ENCODE results near the gene P2RX3.

Gene P2RX3

DNA sequence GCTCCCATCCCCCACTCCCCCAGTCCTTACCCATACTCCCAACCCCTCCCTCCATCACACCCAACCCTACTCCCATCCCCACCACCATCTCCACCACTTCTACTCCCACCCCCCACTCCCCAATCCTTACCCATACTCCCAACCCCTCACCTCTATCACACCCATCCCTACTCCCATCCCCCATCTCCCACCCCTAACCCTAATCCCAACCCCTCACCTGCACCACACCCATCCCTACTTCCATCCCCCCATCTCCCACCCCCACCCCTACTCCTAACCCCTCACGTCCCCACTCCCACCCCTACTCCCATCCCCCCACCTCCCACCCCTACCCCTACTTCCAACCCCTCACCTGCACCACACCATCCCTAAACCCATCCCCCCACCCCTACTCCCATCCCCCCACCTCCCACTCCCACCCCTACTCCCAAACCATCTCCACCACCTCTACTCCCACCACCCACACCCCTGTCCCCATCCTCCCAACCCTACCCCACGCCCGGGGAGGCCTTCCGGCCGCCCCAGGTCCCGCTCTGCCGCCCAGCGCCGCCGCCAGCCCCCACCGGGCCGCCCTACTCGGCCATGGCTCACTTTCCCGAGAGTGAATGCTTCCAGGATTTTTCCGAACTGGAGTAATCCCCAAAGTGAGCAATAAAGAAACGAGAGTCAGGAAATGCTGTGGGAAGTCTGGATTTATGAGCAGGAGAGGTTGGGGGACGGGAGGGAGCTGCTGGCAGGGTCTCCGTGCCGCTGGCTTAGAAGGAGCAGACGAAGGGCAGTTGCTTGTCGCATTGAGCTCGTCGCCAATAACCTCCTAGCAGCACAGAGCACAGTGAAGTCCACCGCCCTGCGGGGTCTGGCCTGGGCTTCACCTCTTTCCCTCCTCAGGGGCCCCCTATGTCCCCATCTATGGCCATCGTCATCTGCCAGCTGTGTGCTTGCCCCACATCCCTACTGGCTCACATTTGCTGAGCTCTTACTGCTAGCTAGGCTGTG, 38.2 kb downstream of the P2RX3 start:
- no peak for DNase-seq

DNA sequence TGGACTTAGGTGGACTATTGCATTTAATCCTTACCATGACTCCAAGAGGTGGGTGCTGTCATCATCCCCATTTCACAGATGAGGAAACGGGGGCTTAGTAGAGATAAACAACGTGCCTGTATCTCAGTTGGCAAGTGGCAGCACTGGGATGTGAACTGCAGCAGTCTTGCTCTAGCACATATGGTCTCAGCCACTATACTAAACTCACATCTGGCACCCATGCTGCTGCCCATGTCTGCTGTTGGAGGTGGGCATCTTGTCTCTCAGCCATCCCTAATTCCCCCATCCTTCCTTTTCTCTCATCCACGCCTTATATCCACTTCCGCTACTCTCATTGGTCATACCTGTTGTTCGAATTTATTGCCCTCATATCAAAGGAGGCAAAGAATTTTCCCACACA, 39.0 kb downstream of the P2RX3 start:
- no peak for DNase-seq

DNA sequence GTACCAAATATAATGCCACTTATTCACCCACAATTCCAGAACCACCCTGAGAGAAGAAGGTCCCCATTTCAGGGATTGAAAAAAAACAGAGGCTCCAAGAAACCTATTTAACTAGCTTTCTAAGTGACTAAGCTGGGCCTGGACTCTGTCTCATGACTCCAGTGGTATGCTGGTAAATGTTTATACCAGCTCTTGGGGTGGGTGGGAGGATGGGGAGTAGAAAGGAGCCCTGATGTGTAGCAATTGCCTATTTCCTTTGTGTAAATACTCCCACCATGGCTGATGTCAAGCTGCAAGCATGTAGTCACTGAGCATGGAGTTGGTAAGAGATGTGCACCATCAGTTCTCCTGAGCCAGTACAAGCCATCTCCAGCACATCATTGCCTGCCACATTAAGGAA, 40.0 kb downstream of the P2RX3 start:
- DNase-seq, result no peak

DNA sequence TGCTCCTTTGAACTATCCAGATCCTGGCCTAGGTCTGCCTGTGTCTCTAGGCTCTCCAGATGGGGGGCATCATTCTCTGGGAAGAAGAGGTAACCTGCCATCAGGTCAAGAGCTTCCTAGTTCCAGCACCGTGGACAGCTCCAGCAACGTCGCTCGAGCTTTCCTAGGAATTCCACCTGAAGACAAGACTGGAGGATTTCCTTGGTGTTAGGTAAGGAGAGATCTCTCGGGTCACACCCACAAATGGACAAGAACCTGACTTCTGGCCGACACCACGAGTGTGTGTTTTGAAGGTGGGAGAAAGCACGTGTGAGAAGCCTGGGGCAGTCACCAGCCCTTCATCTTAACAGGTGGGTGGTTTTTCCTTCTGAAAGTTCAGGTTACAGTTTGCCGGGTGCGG, 41.6 kb downstream of the P2RX3 start:
- no peak for DNase-seq

DNA sequence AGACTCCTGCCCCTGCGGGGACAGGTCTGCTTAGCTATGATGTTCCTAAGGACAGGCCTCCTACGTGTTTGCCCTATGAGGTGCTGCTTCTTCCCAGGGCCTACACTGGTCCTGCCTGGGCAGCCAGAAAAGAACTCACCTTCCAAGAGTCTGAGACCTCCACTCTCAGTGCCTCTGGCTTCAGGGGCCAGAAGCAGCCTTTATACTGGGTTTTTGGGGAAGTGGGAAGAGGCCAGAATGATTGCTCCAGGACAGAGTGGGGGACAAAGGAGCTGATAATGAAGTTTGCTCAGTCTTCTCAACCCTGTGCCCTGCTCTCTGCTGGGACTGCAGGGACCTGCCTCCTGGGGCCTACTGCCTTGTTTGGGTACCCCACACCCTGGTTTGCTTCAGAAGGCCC, 42.8 kb downstream of the P2RX3 start, which contains the start of gene PRG3:
Gene PRG3, minus strand, starts transcription at position 176 of the 400 bp plus-strand sequence. CDS start 442 bp downstream, outside the sequence.
- DNase-seq, result no peak

DNA sequence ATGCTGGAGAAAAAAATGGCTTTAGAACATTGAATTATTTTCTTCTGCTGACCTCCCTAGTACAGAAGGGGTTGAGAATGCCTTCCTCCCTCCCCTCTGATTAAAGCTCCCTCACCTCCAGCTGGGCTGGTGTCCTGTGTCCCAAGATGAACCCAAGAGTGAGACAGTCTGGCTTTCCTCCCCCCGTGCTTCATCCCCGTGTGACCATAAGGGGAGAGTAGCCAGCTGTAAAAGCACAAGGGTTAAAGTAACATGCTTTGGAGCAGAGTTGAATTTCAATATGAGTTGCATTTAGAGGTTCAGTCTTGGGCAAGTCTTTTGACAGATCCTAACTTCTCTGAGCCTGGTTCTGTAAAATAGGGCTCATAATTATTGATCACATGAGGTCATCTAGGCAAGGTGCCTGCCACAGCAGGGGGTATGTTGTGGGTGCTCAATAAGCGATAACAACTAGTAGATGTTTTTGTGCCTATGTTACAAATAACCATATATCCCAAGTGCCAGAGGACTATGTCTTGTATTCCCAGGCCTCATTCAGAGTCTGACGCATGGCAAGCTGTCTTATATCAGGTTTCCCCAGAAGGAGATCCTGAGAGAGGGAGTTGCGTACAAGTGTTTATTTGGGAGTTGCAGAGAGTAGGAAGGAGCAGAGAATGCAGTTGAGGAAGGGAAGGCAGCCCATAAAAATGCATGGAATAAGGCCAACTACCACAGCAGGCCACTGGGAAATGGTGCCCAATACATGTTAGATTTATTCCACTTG, 48.2 kb downstream of the P2RX3 start:
- no peak for DNase-seq

DNA sequence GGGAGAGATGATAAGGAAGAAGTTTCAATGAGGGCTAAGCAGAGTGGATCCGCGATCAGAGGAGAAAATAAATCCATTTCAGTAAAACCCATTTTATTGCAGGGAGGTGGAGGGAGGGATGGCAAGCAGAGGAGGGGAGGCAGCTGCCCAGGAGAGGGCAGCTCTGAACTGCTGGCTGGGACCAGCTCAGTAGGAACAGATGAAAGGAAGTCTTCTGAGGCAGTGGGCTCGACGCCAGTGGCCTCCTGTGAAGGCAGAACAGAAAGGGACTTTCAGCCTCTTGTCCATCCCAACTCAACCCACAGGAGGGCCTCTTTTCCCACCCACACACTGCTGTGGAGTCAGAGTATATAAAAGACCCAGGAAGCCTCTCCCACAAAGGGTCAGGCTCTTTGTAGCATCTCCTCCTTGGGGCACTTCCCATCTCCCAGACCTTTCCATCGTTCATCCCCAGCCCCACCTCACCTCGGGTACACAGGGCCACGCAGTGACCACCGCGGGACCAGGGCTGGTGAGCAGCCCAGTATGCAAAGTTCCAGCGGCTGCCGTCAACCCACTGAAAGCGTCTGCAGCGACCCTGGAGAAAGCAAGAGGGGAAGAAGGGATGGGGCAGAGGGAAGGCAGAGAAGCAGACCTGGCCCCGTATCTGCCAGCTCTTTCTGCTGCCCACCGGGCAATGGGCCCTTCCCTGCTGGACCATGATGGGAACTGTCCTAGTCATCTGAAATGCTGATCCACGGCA, 49.3 kb downstream of the P2RX3 start:
- DNase-seq, result no peak

DNA sequence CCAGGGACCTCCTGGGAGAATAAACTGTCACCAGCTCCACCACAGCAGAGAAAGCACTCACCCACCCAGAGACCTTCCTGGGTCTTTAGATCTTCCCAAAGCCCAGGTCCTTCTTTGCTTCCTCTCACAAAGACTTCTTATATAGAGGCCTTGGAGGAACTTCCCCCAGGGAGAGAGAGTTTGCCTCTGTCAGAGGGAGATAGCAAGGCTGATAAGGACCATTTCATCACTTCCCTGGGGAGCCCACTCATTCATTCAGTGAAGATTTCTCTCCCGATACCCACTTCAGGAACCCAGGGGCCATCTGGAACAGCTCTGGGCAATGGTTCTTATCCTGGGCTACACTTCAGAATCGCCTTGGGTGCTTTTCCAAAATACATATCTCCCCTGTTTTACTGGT, 52.4 kb downstream of the P2RX3 start, which contains the start of gene PRG2:
Gene PRG2, minus strand, starts transcription at position 116 of the 400 bp plus-strand sequence. CDS start 706 bp downstream, outside the sequence.
- DNase-seq, result no peak

DNA sequence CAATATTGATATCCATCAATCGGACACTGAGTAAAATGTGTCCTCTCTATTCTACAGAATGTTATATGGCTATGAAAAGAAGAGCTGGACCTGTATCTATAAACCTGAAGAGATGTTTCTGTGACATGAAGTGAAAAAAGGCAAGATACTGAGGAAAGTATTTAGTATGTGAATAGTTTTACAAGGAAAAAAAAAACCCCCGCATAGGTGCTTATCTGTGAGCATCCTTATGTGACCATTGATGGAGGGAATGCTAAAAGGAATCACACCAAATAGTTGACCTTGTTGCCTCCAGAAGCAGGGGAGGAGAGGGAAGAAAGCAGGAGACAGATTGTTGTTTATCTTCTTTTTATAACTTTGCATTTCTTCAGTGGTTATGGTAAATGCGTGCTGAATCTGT, 53.0 kb downstream of the P2RX3 start:
- no peak for DNase-seq

DNA sequence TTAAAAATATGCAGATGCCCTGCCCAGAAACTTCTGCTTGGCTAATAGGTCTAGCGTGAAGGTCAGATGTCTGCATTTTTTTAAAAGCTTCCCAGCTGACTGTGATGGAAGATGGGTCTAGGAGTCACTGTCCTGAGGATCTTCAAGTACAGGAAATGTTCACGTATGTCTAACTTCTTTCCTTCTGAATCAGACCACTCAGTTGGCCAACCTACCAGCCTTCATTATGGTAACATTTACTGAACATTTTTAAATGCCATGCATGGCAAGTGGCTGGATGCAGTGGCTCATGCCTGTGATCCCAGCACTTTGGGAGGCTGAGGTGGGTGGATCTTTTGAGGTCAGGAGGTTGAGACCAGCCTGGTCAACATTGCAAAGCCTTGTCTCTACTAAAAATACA, 53.4 kb downstream of the P2RX3 start:
- no peak for DNase-seq

DNA sequence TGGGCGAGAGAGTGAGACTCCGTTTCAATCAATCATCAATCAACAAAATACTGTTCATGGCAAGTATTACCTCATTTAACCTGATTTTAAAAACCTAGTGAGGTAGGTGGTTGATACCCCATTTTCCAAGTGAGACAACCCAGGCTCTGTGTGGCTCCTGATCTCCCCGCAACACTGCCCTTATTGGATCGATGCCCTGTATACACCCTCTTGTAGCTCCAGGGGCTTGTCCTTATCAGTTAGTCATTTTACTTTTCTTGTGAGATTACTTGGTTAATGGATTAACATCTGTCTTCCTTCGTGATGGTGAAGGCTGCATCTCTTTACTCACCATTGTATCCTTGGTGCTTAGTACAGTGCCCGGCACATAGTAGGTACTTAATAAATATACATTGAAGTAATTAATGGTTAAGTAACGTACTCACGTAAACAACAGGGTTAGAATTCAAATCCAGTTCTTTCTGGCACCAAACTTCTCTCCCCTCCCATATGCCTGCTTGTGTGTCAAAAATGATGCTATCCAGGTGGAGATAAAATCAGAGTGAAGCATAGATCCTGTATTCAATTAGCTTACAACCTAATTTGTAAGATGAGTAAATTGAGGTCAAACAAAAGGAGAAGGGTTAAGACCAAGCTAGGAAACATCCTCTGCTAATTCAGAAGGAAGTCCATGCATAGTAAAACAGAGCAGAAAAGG, 54.1 kb downstream of the P2RX3 start:
- DNase-seq, result no peak

DNA sequence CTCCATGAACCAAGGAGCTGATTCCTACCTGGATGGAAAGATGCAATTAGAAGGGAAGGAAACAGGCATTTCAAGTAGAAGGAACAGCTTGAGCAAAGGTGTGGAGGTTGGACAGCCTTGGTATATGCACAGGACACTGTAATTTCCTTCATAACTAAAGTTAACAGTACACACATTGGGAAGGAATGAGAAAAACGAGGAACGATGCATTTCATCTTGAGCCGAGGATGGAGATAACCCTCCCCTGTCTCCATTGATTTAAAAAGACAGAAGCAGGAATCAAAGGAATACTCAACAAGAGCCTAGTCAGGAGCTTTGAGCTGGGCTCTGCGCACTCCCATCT, 54.6 kb downstream of the P2RX3 start:
- DNase-seq, result no peak

DNA sequence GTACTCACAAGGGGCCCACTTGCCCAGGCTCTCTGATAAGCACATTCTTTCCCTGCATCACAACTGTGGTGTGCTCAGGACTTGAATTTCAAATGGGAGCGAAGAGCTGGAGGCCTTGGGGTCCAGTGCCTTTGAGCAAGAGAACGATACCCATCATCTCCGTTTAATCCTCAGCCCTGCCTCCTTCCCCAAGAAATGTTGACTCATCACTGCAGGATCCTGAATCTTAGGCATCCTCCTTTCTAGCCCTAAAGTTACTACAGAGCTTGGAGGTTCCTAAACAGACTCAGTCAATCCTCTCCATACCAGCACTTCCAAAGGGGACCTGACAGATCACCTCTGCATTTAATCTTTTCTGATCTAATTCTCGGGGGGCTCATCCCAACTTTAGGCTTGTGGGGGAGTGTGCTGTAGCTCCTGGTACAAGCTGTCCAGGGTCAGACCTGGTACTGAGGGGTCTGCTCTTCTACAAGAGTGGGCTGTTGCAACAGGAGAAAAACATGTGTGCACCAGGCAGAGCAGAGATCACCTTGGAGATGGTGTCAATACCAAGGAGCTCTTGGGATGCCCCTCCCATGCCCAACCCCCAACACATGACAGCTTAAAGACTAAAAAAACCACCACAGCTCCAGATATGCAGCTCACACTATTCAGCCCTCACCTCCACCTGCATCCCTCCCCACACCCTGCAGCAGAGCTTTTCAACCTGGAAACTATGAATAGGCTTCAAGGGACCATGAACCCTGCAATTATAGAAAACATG, 56.2 kb downstream of the P2RX3 start:
- no peak for DNase-seq

DNA sequence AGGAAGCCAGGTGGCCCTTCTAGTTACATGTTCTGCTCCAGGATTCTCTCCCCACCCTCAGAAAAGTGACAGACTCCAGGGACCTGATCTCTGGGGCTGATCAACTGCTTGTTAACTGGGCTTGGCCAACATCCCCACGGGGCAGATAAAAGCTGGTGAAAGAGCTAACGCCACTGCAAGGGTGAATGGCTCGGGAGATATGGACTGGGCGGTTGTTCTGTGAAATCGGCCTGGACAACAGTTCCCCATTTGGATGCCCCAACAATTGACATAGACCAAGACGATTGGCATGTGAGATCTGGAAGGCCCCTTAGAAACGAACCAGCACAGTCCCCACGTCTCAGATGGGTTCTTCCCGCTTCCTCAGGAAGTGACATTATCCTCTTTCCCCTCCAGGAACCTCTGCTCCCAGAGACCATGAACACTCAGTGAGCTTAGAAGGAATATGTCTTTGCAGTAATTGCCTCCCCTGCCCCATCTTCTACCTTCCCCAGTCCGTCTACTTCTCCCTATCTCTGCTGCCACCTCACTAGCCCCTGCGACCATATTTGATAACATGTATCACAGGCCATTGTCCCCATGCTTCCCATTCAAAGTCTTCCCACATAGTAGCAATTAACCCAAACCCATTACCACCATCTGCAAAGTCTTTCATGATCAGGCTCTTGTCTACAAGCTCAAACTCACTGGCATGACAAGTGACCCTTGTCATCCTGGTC, 57.9 kb downstream of the P2RX3 start:
- no peak for DNase-seq

DNA sequence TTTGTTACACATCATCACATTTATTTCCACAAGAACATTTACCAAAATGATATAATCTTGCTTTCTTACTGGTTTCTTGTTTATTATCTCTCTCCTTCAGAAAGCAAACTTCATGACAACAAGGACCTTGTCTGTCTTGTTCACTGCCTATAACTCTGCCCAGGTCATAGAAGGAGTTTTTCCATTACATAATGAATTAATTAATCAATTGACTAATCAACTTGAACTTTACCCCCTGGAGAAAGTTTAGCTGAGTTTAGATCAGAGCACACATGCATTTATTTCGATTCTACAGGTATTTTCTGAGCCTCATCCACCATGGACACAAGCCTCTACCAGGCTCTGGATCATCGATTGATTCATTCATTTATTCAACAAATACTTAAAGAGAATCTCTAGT, 58.6 kb downstream of the P2RX3 start:
- DNase-seq, result no peak

DNA sequence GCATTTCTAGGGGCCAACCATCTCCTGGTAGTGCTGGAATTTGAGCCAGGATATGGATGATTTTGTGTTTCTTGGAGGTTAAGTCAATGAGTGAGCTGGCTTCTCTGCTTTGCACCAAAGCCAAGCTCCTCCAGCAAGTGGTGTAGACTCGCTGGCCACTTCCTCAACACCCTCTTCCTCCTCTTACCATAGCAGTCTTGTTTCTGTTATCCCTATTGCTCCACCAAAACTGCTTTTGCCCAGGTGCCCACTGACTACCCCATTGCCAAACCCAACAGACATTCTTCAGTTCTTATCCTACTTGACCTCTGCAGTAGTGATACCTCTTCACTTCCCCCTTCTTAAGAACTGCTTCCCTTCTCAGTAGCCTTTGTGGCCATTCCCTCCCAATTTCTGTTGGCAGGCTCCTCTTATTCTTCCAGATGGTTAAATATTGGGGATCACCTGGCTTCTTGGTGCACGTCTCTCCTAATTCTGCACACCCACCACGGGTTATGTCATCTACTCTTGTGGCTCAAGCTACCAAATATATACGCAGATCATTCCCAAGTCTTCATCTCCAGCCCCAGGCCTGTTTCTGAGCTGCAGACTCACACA, 59.3 kb downstream of the P2RX3 start:
- DNase-seq, result no peak

DNA sequence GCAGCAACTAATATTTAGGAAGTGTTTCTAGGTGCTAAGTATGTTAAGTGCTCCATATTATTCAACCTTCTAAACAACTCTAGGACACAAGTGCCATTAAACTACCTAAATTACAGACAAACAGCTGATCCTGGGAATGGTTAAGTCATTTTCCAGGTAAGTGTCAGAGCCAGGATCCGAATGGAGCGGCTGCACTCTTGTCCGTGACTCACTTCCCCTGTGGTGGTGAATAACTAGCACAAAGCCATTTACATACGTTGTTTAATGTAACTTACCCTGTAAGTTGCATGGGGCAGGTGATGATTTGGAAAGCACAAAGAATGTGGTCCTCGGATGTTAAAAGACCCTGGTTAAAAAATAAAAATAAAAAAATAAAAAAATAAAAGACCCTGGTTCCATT, 61.1 kb downstream of the P2RX3 start:
- no peak for DNase-seq

DNA sequence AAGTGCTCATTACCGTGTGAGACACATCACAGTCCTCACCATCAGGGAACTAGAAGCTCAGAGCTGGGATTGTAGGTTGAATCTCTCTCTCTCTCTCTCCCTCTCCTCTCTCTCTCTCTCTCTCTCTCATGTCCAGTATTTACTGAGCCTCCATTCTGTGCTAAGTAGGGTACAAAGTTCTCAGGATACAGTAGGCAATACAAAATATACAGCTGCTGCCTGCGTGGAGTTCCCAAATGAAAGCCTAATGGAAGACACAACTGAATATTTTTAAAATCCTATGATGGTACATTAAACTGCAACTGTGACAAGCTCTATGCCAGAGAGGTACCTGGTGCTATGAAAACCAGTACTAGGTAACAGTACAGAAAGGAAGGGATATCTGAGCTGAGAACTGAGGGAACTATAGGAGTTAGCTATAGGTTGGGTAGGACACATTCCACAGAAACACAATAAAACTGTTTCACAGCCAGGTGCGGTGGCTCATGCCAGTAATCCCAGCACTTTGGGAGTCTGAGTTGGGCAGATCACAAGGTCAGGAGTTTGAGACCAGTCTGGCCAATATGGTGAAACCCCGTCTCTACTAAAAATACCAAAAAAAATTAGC, 61.9 kb downstream of the P2RX3 start:
- no peak for DNase-seq

DNA sequence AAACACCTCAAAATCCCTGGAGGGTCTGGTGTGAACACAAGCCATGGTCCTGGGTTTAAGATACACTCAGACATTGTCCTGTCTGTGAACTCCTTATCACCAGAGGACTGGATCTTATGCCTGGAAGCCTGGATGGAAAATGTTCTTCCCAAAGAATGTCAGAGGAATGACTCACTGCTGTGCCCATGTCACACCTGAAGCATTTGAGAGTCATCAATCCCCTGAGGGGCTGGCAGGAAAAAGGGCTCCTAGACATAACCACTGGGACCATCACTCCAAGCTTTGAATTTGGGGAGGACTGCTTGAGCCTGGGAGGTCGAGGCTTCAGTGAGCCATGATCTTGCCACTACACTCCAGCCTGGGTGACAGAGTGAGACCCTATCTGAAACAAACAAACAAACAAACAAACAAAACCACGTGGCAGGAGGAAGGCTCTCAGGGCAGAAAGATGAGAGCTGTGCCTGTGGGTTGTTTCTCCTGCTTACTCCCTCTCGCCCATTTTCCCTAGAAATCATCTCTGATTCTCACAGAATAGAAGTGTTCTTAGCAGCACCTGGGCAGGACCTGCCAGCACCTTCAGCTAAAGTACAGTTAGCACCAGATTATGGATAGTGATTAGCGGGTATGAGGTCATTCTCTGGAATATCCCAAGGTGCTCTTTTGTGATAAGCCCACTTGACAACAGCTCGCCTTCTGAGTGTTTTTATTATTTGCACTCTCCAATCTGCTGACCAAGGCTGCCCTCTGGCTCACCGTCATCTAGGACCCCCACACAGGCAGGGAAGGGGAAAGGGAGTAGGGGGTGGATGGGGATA, 64.2 kb downstream of the P2RX3 start:
- no peak for DNase-seq
